GM12878 (cell line): ENCODE measurements around the gene ARHGAP22. TPM values are rescaled to one million over a fixed set of nuclear protein-coding genes. Genes with fewer than 3 reads are reported as not detected.

Source experiments
- ATAC-seq: fragments of 200-7000 bp; cut with Tn5 transposase; 3 replicates; pipeline ENCODE4 v1.9.1; 2020; ENCODE audit warnings: mild to moderate bottlenecking, moderate library complexity
- BruUV-seq: library from RNA; stranded (reverse); fragments of 400-500 nt; replicated peaks from 2 replicates; lab custom pipeline; 2021; lab: Mats Ljungman, UMichigan
- CTCF ChIA-PET: fragments of 300-600 bp; sonication (Branson Sonifier 250); formaldehyde crosslinking; extraction: SDS; loops from one replicate; lab custom pipeline; 2021; ENCODE audit warnings: inconsistent platforms; lab: Yijun Ruan, JAX
- POLR2A ChIA-PET: fragments of 350-600 bp; formaldehyde crosslinking; extraction: SDS; loops from one replicate; lab custom pipeline; 2021; ENCODE audit warnings: inconsistent platforms; lab: Charles Lee
- RAD21 ChIA-PET: fragments of 300-600 bp; sonication (Branson Sonifier 250); formaldehyde crosslinking; loops from one replicate; lab custom pipeline; 2023; ENCODE audit warnings: antibody characterized with exemption; ENCODE audit not compliant: unreplicated experiment; lab: Charles Lee
- SMC1A ChIA-PET: fragments of 300-600 bp; sonication (Branson Sonifier 250); formaldehyde crosslinking; loops from one replicate; lab custom pipeline; 2023; ENCODE audit not compliant: unreplicated experiment, uncharacterized antibody; lab: Charles Lee
- DNase-seq: peaks from one replicate; pipeline ENCODE4 v3.0.0-alpha.2; 2011; ENCODE audit warnings: low read depth, low spot score
- FAIRE-seq: peaks from 3 replicates; lab custom pipeline; 2011; peaks lifted over from hg19 to GRCh38; lab: Jason Lieb, UNC
- H2AFZ ChIP-seq: 2 replicates; pipeline ENCODE4 v1.6.0; 2011; ENCODE audit warnings: low read depth, low read length, control low read depth; ENCODE audit not compliant: control insufficient read depth
- H3K27ac ChIP-seq: 2 replicates; pipeline ENCODE4 v1.5.1; 2011; ENCODE audit warnings: control low read depth; ENCODE audit not compliant: control insufficient read depth, insufficient read depth
- H3K27me3 ChIP-seq, 2 experiments: replicated peaks in 1 of 2; 2 replicates each; pipeline versions ENCODE4 v1.6.0 to v1.6.1; 2011; ENCODE audit warnings: low read length in 1 of 2; ENCODE audit not compliant: control insufficient read depth in 2 of 2, insufficient read depth in 2 of 2
- H3K36me3 ChIP-seq, 2 experiments: 2 replicates each; pipeline ENCODE4 v1.5.1; 2011; ENCODE audit warnings: low read length in 1 of 2; ENCODE audit not compliant: control insufficient read depth in 2 of 2, insufficient read depth in 2 of 2
- H3K4me1 ChIP-seq: 2 replicates; pipeline ENCODE4 v1.6.1; 2011; ENCODE audit warnings: mild to moderate bottlenecking, low read length, moderate library complexity, mixed read lengths; ENCODE audit not compliant: control insufficient read depth, insufficient read depth
- H3K4me2 ChIP-seq: 2 replicates; pipeline ENCODE4 v1.6.0; 2011; ENCODE audit warnings: control low read depth; ENCODE audit not compliant: control insufficient read depth, insufficient read depth
- H3K4me3 ChIP-seq: fragments of 200-600 bp; sonication (generic); 2 replicates; pipeline ENCODE4 v1.5.1; 2016
- H3K79me2 ChIP-seq: 2 replicates; pipeline ENCODE4 v1.6.0; 2011; ENCODE audit warnings: low read length; ENCODE audit not compliant: control insufficient read depth, insufficient read depth
- H3K9ac ChIP-seq: 2 replicates; pipeline ENCODE4 v1.8.0; 2011; ENCODE audit warnings: low read length, control low read depth, mixed read lengths; ENCODE audit not compliant: control insufficient read depth, insufficient read depth
- H3K9me3 ChIP-seq: replicated peaks from 3 replicates; pipeline ENCODE4 v1.5.1; 2011; ENCODE audit warnings: mild to moderate bottlenecking, low read length; ENCODE audit not compliant: control insufficient read depth, insufficient read depth
- H4K20me1 ChIP-seq: 2 replicates; pipeline ENCODE4 v1.6.0; 2011; ENCODE audit not compliant: control insufficient read depth, insufficient read depth
- FOS ChIP-seq: IDR thresholded peaks from 3 replicates; pipeline ENCODE4 v1.6.1; 2011; ENCODE audit warnings: borderline replicate concordance; ENCODE audit not compliant: insufficient read length; ENCODE audit errors: extremely low read depth
- JUNB ChIP-seq: IDR thresholded peaks from 2 replicates; pipeline ENCODE4 v1.6.1; 2016; ENCODE audit warnings: antibody characterized with exemption, mild to moderate bottlenecking
- MTA2 ChIP-seq: fragments of 450-650 bp; IDR thresholded peaks from 2 replicates; pipeline ENCODE4 v1.6.1; 2016; ENCODE audit warnings: low read depth, mild to moderate bottlenecking, moderate library complexity
- NFYB ChIP-seq: IDR thresholded peaks from 2 replicates; pipeline ENCODE4 v1.6.1; 2011; ENCODE audit warnings: low read depth, mild to moderate bottlenecking, low read length, improper control_type of control experiment, moderate library complexity; ENCODE audit not compliant: insufficient read depth
- RFX5 ChIP-seq: IDR thresholded peaks from 2 replicates; pipeline ENCODE4 v1.6.1; 2011; ENCODE audit warnings: low read depth, low read length, improper control_type of control experiment
- TARDBP ChIP-seq: IDR thresholded peaks from 2 replicates; pipeline ENCODE4 v1.6.1; 2016; ENCODE audit warnings: borderline replicate concordance
- WGBS: methylation state at CpG from one replicate; pipeline ENCODE4 v1.1.6; 2016; ENCODE audit warnings: low lambda C conversion rate; ENCODE audit not compliant: insufficient replicate concordance, insufficient coverage; ENCODE audit errors: missing lambda C conversion rate; 5-methylcytosine and 5-hydroxymethylcytosine counted together
- in situ Hi-C: fragments of 300-500 bp; cut with MboI; formaldehyde crosslinking; loops from 9 replicates; pipeline ENCODE4 v1.14.3; 2018; ENCODE audit warnings: mixed read lengths
- intact Hi-C: fragments of 100-400 bp; cut with micrococcal nuclease; formaldehyde crosslinking; loops from one replicate; pipeline ENCODE4 v1.14.2; 2022; ENCODE audit not compliant: unreplicated experiment
- polyA plus RNA-seq, 11 experiments: library from polyadenylated mRNA; depleted of rRNA in 4 of 11; unstranded in 6 of 11; stranded (reverse) in 5 of 11; fragments of >200 nt; fragmentation: Nextera tagmentation in 4 of 11; fragmentation: Illumina TruSeq in 1 of 11; extraction: Ambion mirVana in 4 of 11; extraction: Trizol in 1 of 11; gene quantifications; 1 replicate in 1 of 11; 2 replicates in 10 of 11; pipeline versions ENCODE4 v1.2.1 to v1.2.3, GENCODE V29; 2011 to 2016; ENCODE audit warnings: inconsistent platforms in 2 of 11, missing spikeins in 2 of 11, low read depth in 1 of 11
- total RNA-seq, 4 experiments: library from RNA; depleted of rRNA in 3 of 4; stranded (reverse); fragments of >200 nt in 3 of 4; fragmentation: Illumina TruSeq in 1 of 4; extraction: Trizol in 1 of 4; gene quantifications; 2 replicates each; pipeline versions ENCODE4 v1.2.1 to v1.2.3, GENCODE V29; 2013 to 2021
- TF ChIP-seq, protein P1 (sequence below): fragments of 450-650 bp; conservative IDR thresholded peaks from 2 replicates; pipeline ENCODE4 v1.6.1; 2017; ENCODE audit warnings: mild to moderate bottlenecking, moderate library complexity
- TF ChIP-seq, protein P2 (sequence below): fragments of 450-650 bp; IDR thresholded peaks from 2 replicates; pipeline ENCODE4 v1.6.1; 2017; ENCODE audit warnings: antibody characterized with exemption, mild to moderate bottlenecking, moderate library complexity

ARHGAP22 gene
- total and polyA plus RNA-seq, 10 of the 15 experiments (the other 5 are each of a cell fraction or from before 2014, with no cell fraction given) = 0.07 to 0.61 (median 0.18) TPM; not detected in 5

DNA sequence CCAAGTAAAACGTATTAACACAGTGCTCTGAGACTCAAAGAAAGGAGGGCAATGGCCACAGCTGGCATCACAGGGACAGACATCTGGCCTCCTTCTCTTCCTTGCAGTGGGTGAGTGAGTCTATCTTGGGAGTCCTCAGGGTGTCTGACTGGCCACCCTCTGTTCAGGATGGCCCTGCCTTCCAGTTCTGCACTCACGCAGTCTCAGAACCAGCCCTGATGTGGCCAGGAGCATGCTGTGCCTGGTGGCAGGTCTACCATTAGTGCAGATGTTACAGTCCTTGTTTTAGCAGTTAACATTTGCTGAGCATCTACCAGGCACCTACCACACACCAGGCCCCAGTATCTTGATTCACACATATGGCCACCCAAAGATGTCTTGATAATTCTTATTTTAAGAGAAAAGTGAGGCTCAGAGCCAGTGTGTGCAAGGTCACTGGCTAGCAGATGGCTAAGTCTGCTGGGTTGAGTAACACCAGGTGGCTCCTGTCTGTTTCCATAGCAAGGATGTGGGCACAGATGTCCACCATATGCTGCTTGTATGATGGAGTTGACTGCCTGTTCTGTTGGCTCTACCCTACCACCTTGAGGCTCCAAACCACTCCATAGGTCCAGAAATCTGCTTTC is 23.2 kb upstream of the ARHGAP22 start:
- Histone ChIP-seq H3K27ac (no peak overlapping the region), H3K4me2 (no peak overlapping the region), H3K27me3 (no peaks in the 10 kb centered on the region), H3K4me1 (peaks cover 8% of the 10 kb centered on the region), H4K20me1 (no peaks in the 10 kb centered on the region), H3K4me3 (no peak overlapping the region), H3K9me3 (no peaks in the 10 kb centered on the region; the same call in 2 of the 3 replicates), H3K36me3 (no peaks in the 10 kb centered on the region), H2AFZ (no peak overlapping the region), H3K79me2 (no peaks in the 10 kb centered on the region; the same call in 1 of the 2 replicates), H3K9ac (no peak overlapping the region)
- DNase-seq (no peak), FAIRE-seq (no peak), ATAC-seq (no peak)
- SMC1A ChIA-PET = interaction anchor here (0.9 to 8.5 kb wide), 2 partner anchors 12 to 18 kb away, joined by 3 to 76 read pairs; no protein-coding TSS in a partner anchor
- no TSS peak for BruUV-seq
- CTCF ChIA-PET = interaction anchor here (1.0 to 3.6 kb wide), 4 partner anchors 10 to 28 kb away, joined by 3 to 17 read pairs (median 8); no protein-coding TSS in a partner anchor
- POLR2A ChIA-PET = interaction anchor here (0.9 kb wide), 1 partner anchor 13 kb away, joined by 6 read pairs; no protein-coding TSS in a partner anchor
- TF ChIP-seq MTA2 = no peak
- TF ChIP-seq RFX5 = no peak
- 88% methylated on average over 2 of the region's 2 CpGs for whole genome bisulfite sequencing
- RAD21 ChIA-PET = no interaction called here
- in situ Hi-C loops = no loop called here
- intact Hi-C loops = no loop called here

DNA sequence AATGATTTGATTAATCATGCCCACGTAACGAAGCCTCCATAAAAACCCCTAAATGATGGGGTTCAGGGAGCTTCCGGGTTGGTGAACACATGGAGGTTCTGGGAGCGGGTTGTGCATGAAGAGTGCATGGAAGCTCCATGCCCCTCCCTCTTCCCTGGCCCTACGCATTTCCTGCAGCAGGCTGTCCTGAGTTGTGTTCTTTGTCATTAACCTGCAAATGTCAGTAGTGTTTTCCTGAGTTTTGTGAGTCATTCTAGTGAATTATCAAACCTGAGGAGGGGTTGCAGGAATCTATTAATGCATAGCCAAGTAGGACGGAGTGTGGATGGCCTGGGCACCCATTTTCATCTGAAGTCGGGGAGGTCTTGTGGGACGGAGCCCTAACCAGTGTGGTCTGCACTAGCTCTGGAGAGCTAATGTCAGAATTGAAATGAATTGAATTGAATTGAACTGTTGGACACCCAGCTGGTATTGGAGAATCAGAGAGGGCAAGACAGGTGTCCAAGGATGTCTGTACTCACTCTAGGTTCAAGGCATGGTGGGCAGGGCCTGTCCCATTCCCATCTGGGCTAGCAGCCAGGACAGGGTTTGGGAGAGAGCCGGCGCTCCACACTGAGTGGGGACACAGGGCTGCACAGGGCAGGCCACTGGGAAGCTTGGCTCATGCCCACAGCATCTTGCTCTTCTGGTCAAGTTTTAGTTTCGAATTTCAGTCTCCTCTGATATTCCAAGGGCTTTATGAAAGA is 22.3 kb upstream of the ARHGAP22 start:
- POLR2A ChIA-PET = interaction anchor here (0.9 to 5.0 kb wide), 3 partner anchors 12 kb away, joined by 6 to 26 read pairs (median 13); no protein-coding TSS in a partner anchor
- no peak overlapping the region for H3K9ac ChIP-seq
- WGBS = 75% methylated on average over 11 of the region's 11 CpGs
- CTCF ChIA-PET = interaction anchor here (1.0 to 4.9 kb wide), 4 partner anchors 11 to 19 kb away, joined by 3 to 56 read pairs (median 21); no protein-coding TSS in a partner anchor
- H3K27ac ChIP-seq = no peak overlapping the region
- SMC1A ChIA-PET = interaction anchor here (0.6 to 8.5 kb wide), 6 partner anchors 7 to 18 kb away, joined by 4 to 76 read pairs (median 34); no protein-coding TSS in a partner anchor
- no peak overlapping the region for H3K4me3 ChIP-seq
- peaks cover 4% of the 10 kb centered on the region; the same call in 1 of the 2 replicates for H3K4me1 ChIP-seq
- H4K20me1 ChIP-seq = no peaks in the 10 kb centered on the region
- H2AFZ ChIP-seq = no peak overlapping the region
- no peaks in the 10 kb centered on the region for H3K79me2 ChIP-seq
- DNase-seq = no peak
- H3K36me3 ChIP-seq = no peaks in the 10 kb centered on the region
- BruUV-seq = no TSS peak
- RAD21 ChIA-PET = interaction anchor here (2.8 to 4.6 kb wide), 3 partner anchors 7 to 29 kb away, joined by 16 to 33 read pairs (median 25); no protein-coding TSS in a partner anchor
- no peak for ATAC-seq
- no peaks in the 10 kb centered on the region; the same call in 2 of the 3 replicates for H3K9me3 ChIP-seq
- H3K27me3 ChIP-seq = no peaks in the 10 kb centered on the region
- intact Hi-C loops = no loop called here
- in situ Hi-C loops = no loop called here
- no peak overlapping the region for H3K4me2 ChIP-seq
- FAIRE-seq = no peak
- TF ChIP-seq, protein P1, sequence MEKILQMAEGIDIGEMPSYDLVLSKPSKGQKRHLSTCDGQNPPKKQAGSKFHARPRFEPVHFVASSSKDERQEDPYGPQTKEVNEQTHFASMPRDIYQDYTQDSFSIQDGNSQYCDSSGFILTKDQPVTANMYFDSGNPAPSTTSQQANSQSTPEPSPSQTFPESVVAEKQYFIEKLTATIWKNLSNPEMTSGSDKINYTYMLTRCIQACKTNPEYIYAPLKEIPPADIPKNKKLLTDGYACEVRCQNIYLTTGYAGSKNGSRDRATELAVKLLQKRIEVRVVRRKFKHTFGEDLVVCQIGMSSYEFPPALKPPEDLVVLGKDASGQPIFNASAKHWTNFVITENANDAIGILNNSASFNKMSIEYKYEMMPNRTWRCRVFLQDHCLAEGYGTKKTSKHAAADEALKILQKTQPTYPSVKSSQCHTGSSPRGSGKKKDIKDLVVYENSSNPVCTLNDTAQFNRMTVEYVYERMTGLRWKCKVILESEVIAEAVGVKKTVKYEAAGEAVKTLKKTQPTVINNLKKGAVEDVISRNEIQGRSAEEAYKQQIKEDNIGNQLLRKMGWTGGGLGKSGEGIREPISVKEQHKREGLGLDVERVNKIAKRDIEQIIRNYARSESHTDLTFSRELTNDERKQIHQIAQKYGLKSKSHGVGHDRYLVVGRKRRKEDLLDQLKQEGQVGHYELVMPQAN = no peak
- TF ChIP-seq TARDBP = no peak
- no peak for TF ChIP-seq FOS
- TF ChIP-seq NFYB = no peak
- no peak for TF ChIP-seq JUNB
- TF ChIP-seq, protein P2, sequence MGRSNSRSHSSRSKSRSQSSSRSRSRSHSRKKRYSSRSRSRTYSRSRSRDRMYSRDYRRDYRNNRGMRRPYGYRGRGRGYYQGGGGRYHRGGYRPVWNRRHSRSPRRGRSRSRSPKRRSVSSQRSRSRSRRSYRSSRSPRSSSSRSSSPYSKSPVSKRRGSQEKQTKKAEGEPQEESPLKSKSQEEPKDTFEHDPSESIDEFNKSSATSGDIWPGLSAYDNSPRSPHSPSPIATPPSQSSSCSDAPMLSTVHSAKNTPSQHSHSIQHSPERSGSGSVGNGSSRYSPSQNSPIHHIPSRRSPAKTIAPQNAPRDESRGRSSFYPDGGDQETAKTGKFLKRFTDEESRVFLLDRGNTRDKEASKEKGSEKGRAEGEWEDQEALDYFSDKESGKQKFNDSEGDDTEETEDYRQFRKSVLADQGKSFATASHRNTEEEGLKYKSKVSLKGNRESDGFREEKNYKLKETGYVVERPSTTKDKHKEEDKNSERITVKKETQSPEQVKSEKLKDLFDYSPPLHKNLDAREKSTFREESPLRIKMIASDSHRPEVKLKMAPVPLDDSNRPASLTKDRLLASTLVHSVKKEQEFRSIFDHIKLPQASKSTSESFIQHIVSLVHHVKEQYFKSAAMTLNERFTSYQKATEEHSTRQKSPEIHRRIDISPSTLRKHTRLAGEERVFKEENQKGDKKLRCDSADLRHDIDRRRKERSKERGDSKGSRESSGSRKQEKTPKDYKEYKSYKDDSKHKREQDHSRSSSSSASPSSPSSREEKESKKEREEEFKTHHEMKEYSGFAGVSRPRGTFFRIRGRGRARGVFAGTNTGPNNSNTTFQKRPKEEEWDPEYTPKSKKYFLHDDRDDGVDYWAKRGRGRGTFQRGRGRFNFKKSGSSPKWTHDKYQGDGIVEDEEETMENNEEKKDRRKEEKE = no peak
